Upper lobe of left lung (tissue), 6 donors: ENCODE measurements around the gene TPRG1. TPM values are rescaled to one million over a fixed set of nuclear protein-coding genes. Genes with fewer than 3 reads are reported as not detected.

ENCODE experiments used
- ATAC-seq, 2 donors: fragments of 200-7000 bp; cut with Tn5 transposase; one replicate each; pipeline ENCODE4 v1.9.1; 2022; ENCODE audit warnings: mild to moderate bottlenecking in 2 of 2, moderate library complexity in 2 of 2; ENCODE audit not compliant: low FRiP score in 2 of 2
- DNase-seq, 2 donors: peaks; one replicate each; pipeline ENCODE4 v3.0.0-alpha.2; 2019 to 2020
- H3K27ac ChIP-seq, 4 donors: fragments of 200-600 bp; sonication (generic); one replicate each; pipeline ENCODE4 v1.5.1; 2016 to 2019
- H3K27me3 ChIP-seq, 4 donors: fragments of 200-600 bp; sonication (generic); one replicate each; pipeline ENCODE4 v1.5.1; 2017 to 2019
- H3K36me3 ChIP-seq, 4 donors: fragments of 200-600 bp; sonication (generic); one replicate each; pipeline ENCODE4 v1.5.1; 2016 to 2019
- H3K4me1 ChIP-seq, 4 donors: fragments of 200-600 bp; sonication (generic); one replicate each; pipeline ENCODE4 v1.5.1; 2018 to 2019
- H3K4me3 ChIP-seq, 4 donors: fragments of 200-600 bp; sonication (generic); one replicate each; pipeline ENCODE4 v1.5.1; 2017 to 2019; ENCODE audit warnings: mild to moderate bottlenecking in 2 of 4, moderate library complexity in 1 of 4
- H3K9me3 ChIP-seq, 4 donors: fragments of 200-600 bp; sonication (generic); one replicate each; pipeline ENCODE4 v1.5.1; 2018 to 2019
- CTCF ChIP-seq, 6 experiments: fragments of 450-650 bp in 4 of 6; fragments of 200-600 bp in 2 of 6; sonication (generic) in 2 of 6; IDR thresholded peaks; one replicate each; pipeline ENCODE4 v1.5.1; 2016 to 2019; ENCODE audit warnings: antibody characterized with exemption in 6 of 6
- EP300 ChIP-seq, 4 donors: sonication (generic); formaldehyde crosslinking; IDR thresholded peaks; one replicate each; pipeline ENCODE4 v1.5.1; 2017; ENCODE audit warnings: antibody characterized with exemption in 4 of 4, control low read depth in 2 of 4
- POLR2A ChIP-seq, 4 donors: fragments of 450-650 bp; IDR thresholded peaks; one replicate each; pipeline ENCODE4 v1.5.1; 2016 to 2017; ENCODE audit warnings: antibody characterized with exemption in 4 of 4, mild to moderate bottlenecking in 2 of 4
- POLR2AphosphoS5 ChIP-seq, 2 donors: sonication (generic); formaldehyde crosslinking; IDR thresholded peaks; one replicate each; pipeline ENCODE4 v1.5.1; 2017; ENCODE audit warnings: antibody characterized with exemption in 2 of 2
- WGBS, 2 donors: methylation state at CpG; one replicate each; pipeline ENCODE4 v1.1.5; 2017 to 2018; 5-methylcytosine and 5-hydroxymethylcytosine counted together
- total RNA-seq, 6 donors: library from RNA; depleted of rRNA in 4 of 6; stranded (reverse); fragments of >200 nt in 4 of 6; gene quantifications; one replicate each; pipeline versions ENCODE4 v1.1.0 to v1.2.1, GENCODE V29; 2016 to 2021
- donor health status: DM: no; HTN: no; CAD: no; lungs with moderate emphysema.
- donor health status: DM: no; HTN: yes; CAD: no; lungs with severe emphysema.

Gene TPRG1
- total RNA-seq, 6 donors from 2014 or later = 12.8 to 76.5 (median 25.9) TPM

GRCh38 chr3:189361103-189361835 lies 189.5 kb downstream of the TPRG1 start:
- Histone ChIP-seq H3K27me3 (no peaks in the 10 kb centered on the region), H3K27ac (no peak overlapping the region), H3K9me3 (no peaks in the 10 kb centered on the region), H3K36me3 (no peaks in the 10 kb centered on the region), H3K4me3 (no peak overlapping the region), H3K4me1 (no peaks in the 10 kb centered on the region)
- WGBS, 2 donors = 56 to 73% methylated on average over 2 of the region's 2 CpGs
- DNase-seq = no peak
- ATAC-seq = no peak
- TF ChIP-seq POLR2AphosphoS5 (IDR thresholded peaks at IDR 0.05) (no peak), CTCF (IDR thresholded peaks at IDR 0.05) (no peak), POLR2A (IDR thresholded peaks at IDR 0.05) (no peak), EP300 (IDR thresholded peaks at IDR 0.05) (no peak)

GRCh38 chr3:189363590-189364255 lies 192.0 kb downstream of the TPRG1 start:
- H3K4me3 ChIP-seq = no peak overlapping the region
- H3K36me3 ChIP-seq = no peaks in the 10 kb centered on the region
- ATAC-seq (peak in 1 of 2 donors; percentile 41), DNase-seq (no peak)
- H3K27ac ChIP-seq = no peak overlapping the region
- H3K9me3 ChIP-seq = no peaks in the 10 kb centered on the region
- TF ChIP-seq CTCF (IDR thresholded peaks at IDR 0.05) = no peak
- TF ChIP-seq POLR2AphosphoS5 (IDR thresholded peaks at IDR 0.05) = no peak
- TF ChIP-seq EP300 (IDR thresholded peaks at IDR 0.05) = no peak
- no peak for TF ChIP-seq POLR2A (IDR thresholded peaks at IDR 0.05)
- no peaks in the 10 kb centered on the region for H3K4me1 ChIP-seq
- H3K27me3 ChIP-seq = no peaks in the 10 kb centered on the region
- 73 to 79% methylated on average over 3 of the region's 3 CpGs for WGBS, 2 donors

- TF ChIP-seq POLR2AphosphoS5 (IDR thresholded peaks at IDR 0.05) (no peak), POLR2A (IDR thresholded peaks at IDR 0.05) (no peak), EP300 (IDR thresholded peaks at IDR 0.05) (no peak), CTCF (IDR thresholded peaks at IDR 0.05) (no peak)
- no peak for ATAC-seq
- DNase-seq = no peak
- H3K9me3 ChIP-seq = no peaks in the 10 kb centered on the region
- H3K4me3 ChIP-seq = no peak overlapping the region
- H3K27ac ChIP-seq = no peak overlapping the region
- 68 to 80% methylated on average over 3 of the region's 3 CpGs for WGBS, 2 donors
- H3K4me1 ChIP-seq = no peaks in the 10 kb centered on the region
- no peaks in the 10 kb centered on the region for H3K36me3 ChIP-seq
- H3K27me3 ChIP-seq = no peaks in the 10 kb centered on the region
These were observed 194.1 kb downstream of the TPRG1 start for GRCh38 chr3:189365609-189366564.

- no peak for TF ChIP-seq POLR2AphosphoS5 (IDR thresholded peaks at IDR 0.05)
- no peak for TF ChIP-seq CTCF (IDR thresholded peaks at IDR 0.05)
- Histone ChIP-seq H3K4me3 (no peak overlapping the region), H3K4me1 (no peaks in the 10 kb centered on the region), H3K27me3 (no peaks in the 10 kb centered on the region), H3K36me3 (no peaks in the 10 kb centered on the region), H3K9me3 (no peaks in the 10 kb centered on the region), H3K27ac (no peak overlapping the region)
- ATAC-seq (no peak), DNase-seq (no peak)
- WGBS, 2 donors = 75 to 78% methylated on average over 4 of the region's 4 CpGs
These were observed 196.6 kb downstream of the TPRG1 start for GRCh38 chr3:189368384-189368783.
